A549 (cell line): ENCODE measurements around the gene TLR9. TPM values are rescaled to one million over a fixed set of nuclear protein-coding genes. Genes with fewer than 3 reads are reported as not detected.

Experiments used
- ATAC-seq, 2 experiments: fragments of 200-7000 bp in 1 of 2; fragments of >200 bp in 1 of 2; cut with Nextera tagmentation in 1 of 2; cut with Tn5 transposase in 1 of 2; 3 replicates each; pipeline versions ENCODE4 v1.8.0 to v1.9.1; 2018 to 2020; ENCODE audit warnings: mild to moderate bottlenecking in 1 of 2, moderate library complexity in 1 of 2
- CTCF ChIA-PET: fragments of 300-600 bp; sonication (Branson Sonifier 250); formaldehyde crosslinking; extraction: SDS; loops from one replicate; lab custom pipeline; 2021; ENCODE audit warnings: antibody characterized with exemption, inconsistent platforms; lab: Yijun Ruan, JAX
- POLR2A ChIA-PET: fragments of 350-600 bp; formaldehyde crosslinking; extraction: SDS; loops from one replicate; lab custom pipeline; 2021; ENCODE audit warnings: antibody characterized with exemption, inconsistent platforms; lab: Yijun Ruan, JAX
- DNase-seq, 2 experiments: peaks; one replicate each; pipeline versions ENCODE4 v3.0.0 to v3.0.0-alpha.2; 2011 to 2016; ENCODE audit warnings: low read depth in 1 of 2, low spot score in 1 of 2
- FAIRE-seq: peaks from 2 replicates; lab custom pipeline; 2011; peaks lifted over from hg19 to GRCh38; lab: Jason Lieb, UNC
- H3K27ac ChIP-seq, 2 experiments: fragments of >200 bp; sonication (Bioruptor Twin); formaldehyde crosslinking; 3 replicates each; pipeline ENCODE4 v1.5.1; 2016 to 2017
- H3K4me1 ChIP-seq: fragments of >200 bp; sonication (Bioruptor Twin); formaldehyde crosslinking; 3 replicates; pipeline ENCODE4 v1.6.1; 2016
- H3K4me2 ChIP-seq: fragments of >200 bp; sonication (Bioruptor Twin); formaldehyde crosslinking; 3 replicates; pipeline ENCODE4 v1.6.1; 2016
- H3K4me3 ChIP-seq: fragments of >200 bp; sonication (Bioruptor Twin); formaldehyde crosslinking; 3 replicates; pipeline ENCODE4 v1.5.1; 2016
- H3K9me3 ChIP-seq: fragments of >200 bp; sonication (Bioruptor Twin); formaldehyde crosslinking; 3 replicates; pipeline ENCODE4 v1.6.1; 2016
- BHLHE40 ChIP-seq: IDR thresholded peaks from 2 replicates; pipeline ENCODE4 v1.6.1; 2012; ENCODE audit warnings: low read depth, low read length, inconsistent platforms
- CHD2 ChIP-seq: fragments of 150-350 bp; IDR thresholded peaks from 2 replicates; pipeline ENCODE4 v1.6.1; 2014; ENCODE audit warnings: low read length; ENCODE audit not compliant: partially characterized antibody
- ESRRA ChIP-seq: fragments of 150-350 bp; IDR thresholded peaks from 2 replicates; pipeline ENCODE4 v1.6.1; 2014; ENCODE audit warnings: mild to moderate bottlenecking, low read length, borderline replicate concordance
- FOSL2 ChIP-seq, 2 experiments: fragments of 450-650 bp in 1 of 2; fragments of >200 bp in 1 of 2; sonication (Bioruptor Twin) in 1 of 2; formaldehyde crosslinking; IDR thresholded peaks; 2 replicates each; pipeline versions ENCODE4 v1.5.0 to v1.6.1; 2016 to 2020; ENCODE audit warnings: mild to moderate bottlenecking in 1 of 2, moderate library complexity in 1 of 2
- HEYL ChIP-seq: fragments of 250-450 bp; sonication (Bioruptor Pico); IDR thresholded peaks from 2 replicates; pipeline ENCODE4 v1.8.0; 2021; ENCODE audit warnings: mild to moderate bottlenecking, moderate library complexity
- KDM1A ChIP-seq: fragments of 200-600 bp; sonication (generic); IDR thresholded peaks from 2 replicates; pipeline ENCODE4 v1.6.1; 2016; ENCODE audit warnings: low read depth, mild to moderate bottlenecking
- KDM5A ChIP-seq: fragments of 200-600 bp; sonication (generic); IDR thresholded peaks from 2 replicates; pipeline ENCODE4 v1.6.1; 2016; ENCODE audit warnings: antibody characterized with exemption, mild to moderate bottlenecking
- NPAS2 ChIP-seq: fragments of 250-450 bp; sonication (Bioruptor Pico); IDR thresholded peaks from 2 replicates; pipeline ENCODE4 v1.8.0; 2022; ENCODE audit warnings: mild to moderate bottlenecking, moderate library complexity, borderline replicate concordance
- RAD21 ChIP-seq, 2 experiments: fragments of >200 bp in 1 of 2; sonication (Bioruptor Twin) in 1 of 2; formaldehyde crosslinking in 1 of 2; IDR thresholded peaks in 1 of 2; conservative IDR thresholded peaks in 1 of 2; 2 replicates in 1 of 2; 3 replicates in 1 of 2; pipeline ENCODE4 v1.6.1; 2012 to 2018; ENCODE audit warnings: inconsistent platforms in 1 of 2
- RARB ChIP-seq: fragments of 250-450 bp; sonication (Bioruptor Pico); IDR thresholded peaks from 2 replicates; pipeline ENCODE4 v1.8.0; 2021; ENCODE audit warnings: mild to moderate bottlenecking, moderate library complexity
- RCOR1 ChIP-seq: fragments of 150-350 bp; IDR thresholded peaks from 2 replicates; pipeline ENCODE4 v1.6.1; 2014; ENCODE audit warnings: antibody characterized with exemption, low read length, low read depth
- RFX5 ChIP-seq: fragments of 450-650 bp; IDR thresholded peaks from 2 replicates; pipeline ENCODE4 v1.7.1; 2014; ENCODE audit warnings: antibody characterized with exemption, mild to moderate bottlenecking, moderate library complexity
- RNF2 ChIP-seq: fragments of 200-600 bp; sonication (generic); IDR thresholded peaks from 2 replicates; pipeline ENCODE4 v1.6.1; 2016; ENCODE audit warnings: low read depth, mild to moderate bottlenecking, antibody characterized with exemption, moderate library complexity, borderline replicate concordance
- TP53 ChIP-seq: fragments of 250-450 bp; sonication (Bioruptor Pico); IDR thresholded peaks from 2 replicates; pipeline ENCODE4 v1.5.0; 2021; ENCODE audit warnings: mild to moderate bottlenecking, moderate library complexity
- ZSCAN20 ChIP-seq: fragments of 250-450 bp; sonication (Bioruptor Pico); IDR thresholded peaks from 2 replicates; pipeline ENCODE4 v1.8.0; 2022; ENCODE audit warnings: mild to moderate bottlenecking, moderate library complexity
- WGBS: methylation state at CpG from one replicate; pipeline ENCODE4 v1.1.6; 2017; ENCODE audit errors: missing lambda C conversion rate; 5-methylcytosine and 5-hydroxymethylcytosine counted together
- polyA plus RNA-seq, 4 experiments: library from polyadenylated mRNA; depleted of rRNA in 3 of 4; stranded (reverse); fragments of >200 nt; fragmentation: RNase III in 1 of 4; extraction: RNeasy Plus Mini Kit Qiagen cat#74134 plus additional on column Dnase treatment in 1 of 4; gene quantifications; 2 replicates in 3 of 4; 3 replicates in 1 of 4; pipeline ENCODE4 v1.2.3, GENCODE V29; 2011 to 2017
- TF ChIP-seq, protein P1 (sequence below): fragments of 450-650 bp; IDR thresholded peaks from 2 replicates; pipeline ENCODE4 v1.6.1; 2014; ENCODE audit warnings: antibody characterized with exemption
- TF ChIP-seq, protein P2 (sequence below): fragments of 250-450 bp; sonication (Bioruptor Pico); IDR thresholded peaks from 2 replicates; pipeline ENCODE4 v1.5.0; 2020; ENCODE audit warnings: low read depth, mild to moderate bottlenecking, moderate library complexity
- TF ChIP-seq, protein P3 (sequence below): fragments of 250-450 bp; sonication (Bioruptor Pico); IDR thresholded peaks from 2 replicates; pipeline ENCODE4 v1.5.0; 2021; ENCODE audit warnings: mild to moderate bottlenecking, moderate library complexity, borderline replicate concordance
- TF ChIP-seq, protein P4 (sequence below): IDR thresholded peaks from 2 replicates; pipeline ENCODE4 v1.6.1; 2012; ENCODE audit warnings: low read depth, borderline replicate concordance
- TF ChIP-seq, protein P5 (sequence below): IDR thresholded peaks from 2 replicates; pipeline ENCODE4 v1.6.1; 2012
- TF ChIP-seq, protein P6 (sequence below): fragments of >200 bp; sonication (Bioruptor Twin); formaldehyde crosslinking; IDR thresholded peaks from 3 replicates; pipeline ENCODE4 v1.5.1; 2016
- TF ChIP-seq, protein P7 (sequence below): IDR thresholded peaks from 2 replicates; pipeline ENCODE4 v1.6.1; 2012

Gene TLR9
- polyA plus RNA-seq, 2 of the 4 experiments (the other 2 are of a cell fraction): 0.04 TPM; not detected in 1

DNA sequence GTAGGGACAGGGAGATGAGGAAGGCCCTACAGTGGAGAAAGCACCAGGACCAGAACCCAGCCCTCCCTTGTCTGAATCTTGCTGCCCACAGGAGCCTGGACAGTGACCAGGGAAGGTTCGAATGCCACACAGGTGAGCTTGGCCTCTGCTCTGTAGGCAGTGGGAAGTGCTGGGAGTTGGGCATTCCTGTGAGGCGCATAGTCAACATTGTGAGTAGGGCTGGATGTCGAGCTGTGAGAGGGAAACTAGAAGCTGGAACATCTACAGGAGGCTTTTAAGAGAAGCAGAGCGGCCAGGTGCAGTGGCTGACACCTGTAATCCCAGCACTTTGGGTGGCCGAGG lies 47.8 kb downstream of the TLR9 start:
- 68% methylated on average over 4 of the region's 5 CpGs for WGBS
- Histone ChIP-seq H3K9me3 (no peaks in the 10 kb centered on the region), H3K4me1 (no peaks in the 10 kb centered on the region), H3K4me2 (no peak overlapping the region), H3K27ac (no peak overlapping the region), H3K4me3 (no peak overlapping the region)
- TF ChIP-seq, protein P1, sequence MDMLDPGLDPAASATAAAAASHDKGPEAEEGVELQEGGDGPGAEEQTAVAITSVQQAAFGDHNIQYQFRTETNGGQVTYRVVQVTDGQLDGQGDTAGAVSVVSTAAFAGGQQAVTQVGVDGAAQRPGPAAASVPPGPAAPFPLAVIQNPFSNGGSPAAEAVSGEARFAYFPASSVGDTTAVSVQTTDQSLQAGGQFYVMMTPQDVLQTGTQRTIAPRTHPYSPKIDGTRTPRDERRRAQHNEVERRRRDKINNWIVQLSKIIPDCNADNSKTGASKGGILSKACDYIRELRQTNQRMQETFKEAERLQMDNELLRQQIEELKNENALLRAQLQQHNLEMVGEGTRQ: no peak
- TF ChIP-seq KDM1A: no peak
- no peak for TF ChIP-seq TP53 (CRISPR knock-in tag)
- TF ChIP-seq RFX5: no peak
- TF ChIP-seq RARB (CRISPR knock-in tag): no peak
- TF ChIP-seq FOSL2 (IDR thresholded peaks at IDR 0.05): no peak
- no peak for TF ChIP-seq FOSL2 (CRISPR knock-in tag; IDR thresholded peaks at IDR 0.05)
- TF ChIP-seq, protein P2, sequence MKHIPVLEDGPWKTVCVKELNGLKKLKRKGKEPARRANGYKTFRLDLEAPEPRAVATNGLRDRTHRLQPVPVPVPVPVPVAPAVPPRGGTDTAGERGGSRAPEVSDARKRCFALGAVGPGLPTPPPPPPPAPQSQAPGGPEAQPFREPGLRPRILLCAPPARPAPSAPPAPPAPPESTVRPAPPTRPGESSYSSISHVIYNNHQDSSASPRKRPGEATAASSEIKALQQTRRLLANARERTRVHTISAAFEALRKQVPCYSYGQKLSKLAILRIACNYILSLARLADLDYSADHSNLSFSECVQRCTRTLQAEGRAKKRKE (CRISPR knock-in tag): no peak
- TF ChIP-seq, protein P3, sequence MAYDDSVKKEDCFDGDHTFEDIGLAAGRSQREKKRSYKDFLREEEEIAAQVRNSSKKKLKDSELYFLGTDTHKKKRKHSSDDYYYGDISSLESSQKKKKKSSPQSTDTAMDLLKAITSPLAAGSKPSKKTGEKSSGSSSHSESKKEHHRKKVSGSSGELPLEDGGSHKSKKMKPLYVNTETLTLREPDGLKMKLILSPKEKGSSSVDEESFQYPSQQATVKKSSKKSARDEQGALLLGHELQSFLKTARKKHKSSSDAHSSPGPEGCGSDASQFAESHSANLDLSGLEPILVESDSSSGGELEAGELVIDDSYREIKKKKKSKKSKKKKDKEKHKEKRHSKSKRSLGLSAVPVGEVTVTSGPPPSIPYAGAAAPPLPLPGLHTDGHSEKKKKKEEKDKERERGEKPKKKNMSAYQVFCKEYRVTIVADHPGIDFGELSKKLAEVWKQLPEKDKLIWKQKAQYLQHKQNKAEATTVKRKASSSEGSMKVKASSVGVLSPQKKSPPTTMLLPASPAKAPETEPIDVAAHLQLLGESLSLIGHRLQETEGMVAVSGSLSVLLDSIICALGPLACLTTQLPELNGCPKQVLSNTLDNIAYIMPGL (CRISPR knock-in tag): no peak
- TF ChIP-seq RNF2: no peak
- TF ChIP-seq ESRRA: no peak
- ATAC-seq: no peak
- CTCF ChIA-PET: interaction anchor here (1.0 to 2.1 kb wide), 2 partner anchors 42 to 43 kb away, joined by 3 to 4 read pairs; no protein-coding TSS in a partner anchor
- DNase-seq: no peak
- POLR2A ChIA-PET: no interaction called here
- no peak for FAIRE-seq

DNA sequence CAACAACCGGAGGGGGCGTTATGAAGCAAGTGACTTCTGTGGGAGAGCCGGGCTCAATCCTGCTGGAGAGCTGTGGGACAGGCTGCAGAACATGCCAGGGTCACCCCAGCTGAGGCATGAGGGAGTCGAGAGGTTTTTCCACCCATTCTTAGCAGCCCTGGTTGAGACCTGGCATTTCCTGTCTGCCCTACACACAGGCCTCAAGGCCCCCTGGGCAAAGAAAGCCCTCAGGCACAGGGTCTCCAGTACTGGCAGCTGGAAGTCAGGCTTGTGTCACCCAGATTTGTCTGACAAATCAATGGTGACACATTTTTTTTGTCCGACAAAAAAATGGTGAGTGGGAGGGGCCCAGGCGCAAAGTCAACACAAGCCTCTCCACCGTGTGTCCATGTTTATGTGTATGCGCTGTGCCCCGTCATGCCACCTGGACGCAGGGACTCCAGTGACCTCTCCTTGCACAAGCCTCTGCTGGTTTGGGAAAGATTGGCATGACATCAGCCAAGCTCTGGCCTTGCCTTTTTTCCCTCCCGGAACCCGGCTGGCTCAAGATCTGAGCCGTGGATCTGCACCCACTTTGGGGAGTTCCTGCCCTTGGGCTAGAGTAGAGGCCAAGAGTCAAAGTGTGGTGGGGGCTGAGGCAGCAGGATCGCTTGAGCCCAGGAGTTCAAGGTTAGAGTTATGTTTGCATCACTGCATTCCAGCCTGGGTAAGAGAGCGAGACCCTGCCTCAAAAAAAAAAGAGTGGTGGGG lies 48.3 kb downstream of the TLR9 start:
- no peak overlapping the region for H3K27ac ChIP-seq
- ChIA-PET POLR2A (no interaction called here), CTCF (interaction anchor here (1.0 kb wide), 1 partner anchor 42 kb away, joined by 3 read pairs; no protein-coding TSS in a partner anchor)
- DNase-seq (no peak), ATAC-seq (no peak), FAIRE-seq (no peak)
- TF ChIP-seq, protein P4, sequence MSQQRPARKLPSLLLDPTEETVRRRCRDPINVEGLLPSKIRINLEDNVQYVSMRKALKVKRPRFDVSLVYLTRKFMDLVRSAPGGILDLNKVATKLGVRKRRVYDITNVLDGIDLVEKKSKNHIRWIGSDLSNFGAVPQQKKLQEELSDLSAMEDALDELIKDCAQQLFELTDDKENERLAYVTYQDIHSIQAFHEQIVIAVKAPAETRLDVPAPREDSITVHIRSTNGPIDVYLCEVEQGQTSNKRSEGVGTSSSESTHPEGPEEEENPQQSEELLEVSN: no peak
- TF ChIP-seq ZSCAN20 (CRISPR knock-in tag) (no peak), RCOR1 (no peak)
- TF ChIP-seq, protein P5, sequence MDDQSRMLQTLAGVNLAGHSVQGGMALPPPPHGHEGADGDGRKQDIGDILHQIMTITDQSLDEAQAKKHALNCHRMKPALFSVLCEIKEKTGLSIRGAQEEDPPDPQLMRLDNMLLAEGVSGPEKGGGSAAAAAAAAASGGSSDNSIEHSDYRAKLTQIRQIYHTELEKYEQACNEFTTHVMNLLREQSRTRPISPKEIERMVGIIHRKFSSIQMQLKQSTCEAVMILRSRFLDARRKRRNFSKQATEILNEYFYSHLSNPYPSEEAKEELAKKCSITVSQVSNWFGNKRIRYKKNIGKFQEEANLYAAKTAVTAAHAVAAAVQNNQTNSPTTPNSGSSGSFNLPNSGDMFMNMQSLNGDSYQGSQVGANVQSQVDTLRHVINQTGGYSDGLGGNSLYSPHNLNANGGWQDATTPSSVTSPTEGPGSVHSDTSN: no peak
- no peak overlapping the region for H3K4me3 ChIP-seq
- peaks cover 1% of the 10 kb centered on the region; the same call in 2 of the 3 replicates for H3K4me1 ChIP-seq
- H3K9me3 ChIP-seq: no peaks in the 10 kb centered on the region
- no peak overlapping the region for H3K4me2 ChIP-seq
- WGBS: 73% methylated on average over 12 of the region's 15 CpGs

DNA sequence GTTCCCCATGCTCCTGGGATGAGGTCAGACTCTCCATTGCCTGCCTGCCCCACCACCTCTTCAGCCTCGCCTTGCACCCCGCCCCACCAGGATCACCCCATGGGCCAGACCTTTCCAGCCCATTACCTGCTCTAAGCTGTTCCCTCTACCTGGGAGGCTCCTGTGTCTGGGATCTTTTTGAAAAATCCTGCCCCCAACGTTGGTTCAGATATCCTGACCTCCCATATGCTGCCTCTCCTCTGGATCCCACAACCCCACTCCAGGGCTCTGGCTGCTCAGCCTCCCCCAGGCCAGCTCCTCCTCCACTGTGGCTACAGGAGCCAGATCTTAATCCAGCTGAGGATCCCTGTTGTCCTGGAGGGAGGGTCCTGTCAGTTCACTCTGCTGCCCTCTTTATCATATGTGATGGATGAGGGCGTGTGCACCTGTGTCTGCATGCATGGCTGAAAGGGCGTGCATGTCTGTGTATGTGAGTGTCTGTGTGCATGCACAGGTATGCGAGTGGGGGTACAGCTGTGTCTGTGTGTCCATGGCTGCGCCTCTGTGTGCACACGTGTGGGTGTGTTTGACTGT lies 49.2 kb downstream of the TLR9 start:
- FAIRE-seq: no peak
- DNase-seq: no peak
- CTCF ChIA-PET: interaction anchor here (1.0 to 1.9 kb wide), 2 partner anchors 43 to 44 kb away, joined by 3 to 6 read pairs; no protein-coding TSS in a partner anchor
- ATAC-seq: no peak; a peak in 1 of 6 replicates
- H3K27ac ChIP-seq: no peak overlapping the region
- POLR2A ChIA-PET: no interaction called here
- H3K9me3 ChIP-seq: no peaks in the 10 kb centered on the region
- WGBS: 78% methylated on average over 6 of the region's 8 CpGs
- peaks cover 10% of the 10 kb centered on the region; the same call in 2 of the 3 replicates for H3K4me1 ChIP-seq
- no peak overlapping the region for H3K4me2 ChIP-seq
- no peak overlapping the region for H3K4me3 ChIP-seq
- TF ChIP-seq TP53 (CRISPR knock-in tag): no peak
- no peak for TF ChIP-seq NPAS2 (CRISPR knock-in tag)
- TF ChIP-seq, protein P4: no peak
- no peak for TF ChIP-seq CHD2
- TF ChIP-seq HEYL (CRISPR knock-in tag): no peak
- no peak for TF ChIP-seq RARB (CRISPR knock-in tag)
- no peak for TF ChIP-seq KDM1A
- TF ChIP-seq, protein P6, sequence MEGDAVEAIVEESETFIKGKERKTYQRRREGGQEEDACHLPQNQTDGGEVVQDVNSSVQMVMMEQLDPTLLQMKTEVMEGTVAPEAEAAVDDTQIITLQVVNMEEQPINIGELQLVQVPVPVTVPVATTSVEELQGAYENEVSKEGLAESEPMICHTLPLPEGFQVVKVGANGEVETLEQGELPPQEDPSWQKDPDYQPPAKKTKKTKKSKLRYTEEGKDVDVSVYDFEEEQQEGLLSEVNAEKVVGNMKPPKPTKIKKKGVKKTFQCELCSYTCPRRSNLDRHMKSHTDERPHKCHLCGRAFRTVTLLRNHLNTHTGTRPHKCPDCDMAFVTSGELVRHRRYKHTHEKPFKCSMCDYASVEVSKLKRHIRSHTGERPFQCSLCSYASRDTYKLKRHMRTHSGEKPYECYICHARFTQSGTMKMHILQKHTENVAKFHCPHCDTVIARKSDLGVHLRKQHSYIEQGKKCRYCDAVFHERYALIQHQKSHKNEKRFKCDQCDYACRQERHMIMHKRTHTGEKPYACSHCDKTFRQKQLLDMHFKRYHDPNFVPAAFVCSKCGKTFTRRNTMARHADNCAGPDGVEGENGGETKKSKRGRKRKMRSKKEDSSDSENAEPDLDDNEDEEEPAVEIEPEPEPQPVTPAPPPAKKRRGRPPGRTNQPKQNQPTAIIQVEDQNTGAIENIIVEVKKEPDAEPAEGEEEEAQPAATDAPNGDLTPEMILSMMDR: no peak
- TF ChIP-seq BHLHE40: no peak
- TF ChIP-seq, protein P7, sequence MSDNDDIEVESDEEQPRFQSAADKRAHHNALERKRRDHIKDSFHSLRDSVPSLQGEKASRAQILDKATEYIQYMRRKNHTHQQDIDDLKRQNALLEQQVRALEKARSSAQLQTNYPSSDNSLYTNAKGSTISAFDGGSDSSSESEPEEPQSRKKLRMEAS: no peak
- no peak for TF ChIP-seq RAD21 (conservative IDR thresholded peaks at IDR 0.05 in 1 of 2, IDR thresholded peaks at IDR 0.05 in 1 of 2)
- TF ChIP-seq KDM5A: no peak
